Upper lobe of left lung (tissue), 6 donors: ENCODE measurements around the gene CLCN6. TPM values are rescaled to one million over a fixed set of nuclear protein-coding genes. Genes with fewer than 3 reads are reported as not detected.
"Not testable (repeated sequence)": the region's sequence is repeated elsewhere in the genome, so short reads cannot be mapped to it uniquely, and the experiment has no call there.

ENCODE experiments used
- ATAC-seq, 2 donors: fragments of 200-7000 bp; cut with Tn5 transposase; one replicate each; pipeline ENCODE4 v1.9.1; 2022; ENCODE audit warnings: mild to moderate bottlenecking in 2 of 2, moderate library complexity in 2 of 2; ENCODE audit not compliant: low FRiP score in 2 of 2
- DNase-seq, 2 donors: peaks; one replicate each; pipeline ENCODE4 v3.0.0-alpha.2; 2019 to 2020
- H3K27ac ChIP-seq, 4 donors: fragments of 200-600 bp; sonication (generic); one replicate each; pipeline ENCODE4 v1.5.1; 2016 to 2019
- H3K27me3 ChIP-seq, 4 donors: fragments of 200-600 bp; sonication (generic); one replicate each; pipeline ENCODE4 v1.5.1; 2017 to 2019
- H3K36me3 ChIP-seq, 4 donors: fragments of 200-600 bp; sonication (generic); one replicate each; pipeline ENCODE4 v1.5.1; 2016 to 2019
- H3K4me1 ChIP-seq, 4 donors: fragments of 200-600 bp; sonication (generic); one replicate each; pipeline ENCODE4 v1.5.1; 2018 to 2019
- H3K4me3 ChIP-seq, 4 donors: fragments of 200-600 bp; sonication (generic); one replicate each; pipeline ENCODE4 v1.5.1; 2017 to 2019; ENCODE audit warnings: mild to moderate bottlenecking in 2 of 4, moderate library complexity in 1 of 4
- H3K9me3 ChIP-seq, 4 donors: fragments of 200-600 bp; sonication (generic); one replicate each; pipeline ENCODE4 v1.5.1; 2018 to 2019
- EP300 ChIP-seq, 4 donors: sonication (generic); formaldehyde crosslinking; IDR thresholded peaks; one replicate each; pipeline ENCODE4 v1.5.1; 2017; ENCODE audit warnings: antibody characterized with exemption in 4 of 4, control low read depth in 2 of 4
- POLR2A ChIP-seq, 4 donors: fragments of 450-650 bp; IDR thresholded peaks; one replicate each; pipeline ENCODE4 v1.5.1; 2016 to 2017; ENCODE audit warnings: antibody characterized with exemption in 4 of 4, mild to moderate bottlenecking in 2 of 4
- POLR2AphosphoS5 ChIP-seq, 2 donors: sonication (generic); formaldehyde crosslinking; IDR thresholded peaks; one replicate each; pipeline ENCODE4 v1.5.1; 2017; ENCODE audit warnings: antibody characterized with exemption in 2 of 2
- WGBS, 2 donors: methylation state at CpG; one replicate each; pipeline ENCODE4 v1.1.5; 2017 to 2018; 5-methylcytosine and 5-hydroxymethylcytosine counted together
- total RNA-seq, 6 donors: library from RNA; depleted of rRNA in 4 of 6; stranded (reverse); fragments of >200 nt in 4 of 6; gene quantifications; one replicate each; pipeline versions ENCODE4 v1.1.0 to v1.2.1, GENCODE V29; 2016 to 2021
- TF ChIP-seq, protein P1 (sequence below), 6 experiments: fragments of 450-650 bp in 4 of 6; fragments of 200-600 bp in 2 of 6; sonication (generic) in 2 of 6; IDR thresholded peaks; one replicate each; pipeline ENCODE4 v1.5.1; 2016 to 2019; ENCODE audit warnings: antibody characterized with exemption in 6 of 6
- donor health status: DM: no; HTN: no; CAD: no; lungs with moderate emphysema.
- donor health status: DM: no; HTN: yes; CAD: no; lungs with severe emphysema.

The CLCN6 gene
- total RNA-seq, 6 donors from 2014 or later = 21.6 to 96.4 (median 33.0) TPM

DNA sequence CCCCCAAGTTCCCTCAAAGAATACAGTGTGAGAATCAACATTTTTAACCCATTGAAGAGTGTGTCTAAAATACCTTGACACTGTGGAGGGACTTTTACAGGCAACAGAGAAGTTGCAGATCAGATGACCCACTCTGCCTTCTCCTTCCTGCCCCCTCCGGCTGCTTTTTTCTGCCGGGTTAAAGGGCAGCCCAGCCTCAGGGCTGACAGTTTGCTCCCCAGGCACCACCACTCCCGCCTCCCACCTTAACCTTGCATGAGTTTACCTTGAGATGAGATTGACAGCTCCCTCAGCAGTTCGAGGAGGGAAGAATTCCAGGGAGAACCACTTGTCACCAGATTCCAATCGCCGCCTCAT, 3.4 kb upstream of the CLCN6 start:
- no peaks in the 10 kb centered on the region for H3K27me3 ChIP-seq
- no peaks in the 10 kb centered on the region for H3K9me3 ChIP-seq
- peak overlapping the region; percentile 45 to 72 (median 70) for H3K4me3 ChIP-seq
- H3K36me3 ChIP-seq = peaks cover 11 to 43% (median 26%) of the 10 kb centered on the region in 4 donors
- WGBS, 2 donors = 6 to 16% methylated on average over 3 to 6 of the region's 6 CpGs
- ATAC-seq = no peak
- H3K27ac ChIP-seq = peak overlapping the region; percentile 91 to 99 (median 97)
- no peak for TF ChIP-seq EP300 (IDR thresholded peaks at IDR 0.05)
- TF ChIP-seq POLR2A (IDR thresholded peaks at IDR 0.05) = no peak
- peak in 1 of 2 donors; percentile 28 for TF ChIP-seq POLR2AphosphoS5 (IDR thresholded peaks at IDR 0.05)
- H3K4me1 ChIP-seq = peaks cover 54 to 64% (median 58%) of the 10 kb centered on the region in 4 donors
- DNase-seq = no peak

DNA sequence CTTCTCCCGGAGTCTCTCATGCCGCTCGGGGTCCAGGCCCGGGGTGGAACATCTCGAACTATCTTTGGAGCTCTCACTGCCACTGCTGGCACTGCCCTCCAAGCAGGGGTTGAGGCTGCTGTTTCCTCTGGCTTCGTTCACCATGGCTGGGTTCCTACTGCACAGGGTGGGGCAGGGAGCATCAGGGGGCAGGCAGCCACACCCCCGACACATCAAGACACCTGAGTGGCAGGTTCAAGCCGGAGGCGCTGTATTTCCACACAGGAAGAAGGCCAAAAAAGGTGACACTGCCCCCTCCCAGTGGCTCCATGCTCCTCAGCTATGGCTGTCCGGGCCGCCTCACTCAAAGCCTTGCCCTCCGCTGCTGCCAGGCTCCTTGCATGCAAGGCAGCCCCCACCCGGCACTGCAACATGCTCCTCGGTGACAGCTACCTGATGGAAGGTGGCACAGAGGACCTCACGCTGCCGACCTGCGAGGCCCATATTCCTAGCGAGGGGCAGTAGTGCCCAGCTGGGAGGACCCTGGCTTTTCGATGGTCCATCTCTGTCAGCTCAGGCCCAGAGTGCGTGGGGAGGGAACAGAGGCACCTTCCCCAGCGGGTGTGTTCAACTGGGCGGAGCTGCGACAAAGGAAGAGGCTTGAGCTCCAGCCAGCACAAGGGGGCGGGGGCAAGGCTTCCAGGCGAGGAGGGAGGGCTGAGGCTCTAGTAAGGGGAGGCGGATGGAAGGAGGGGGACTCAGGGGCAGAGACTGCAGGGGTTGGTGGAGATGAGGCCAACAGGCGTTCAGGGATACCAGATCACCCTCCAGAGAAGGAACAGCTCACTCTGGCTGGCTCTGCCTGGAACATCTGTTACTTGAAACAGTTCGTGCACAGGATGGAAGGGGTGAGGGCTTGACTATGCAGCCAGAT, 2.8 kb upstream of the CLCN6 start:
- Histone ChIP-seq H3K4me3 (peak overlapping the region; percentile 45 to 72 (median 70)), H3K27me3 (no peaks in the 10 kb centered on the region), H3K36me3 (peaks cover 11 to 42% (median 26%) of the 10 kb centered on the region in 4 donors), H3K27ac (peak overlapping the region; percentile 91 to 99 (median 97)), H3K4me1 (peaks cover 54 to 66% (median 60%) of the 10 kb centered on the region in 4 donors), H3K9me3 (no peaks in the 10 kb centered on the region)
- peak in 2 of 4 donors; percentile 40 to 66 for TF ChIP-seq POLR2A (IDR thresholded peaks at IDR 0.05)
- peak in 1 of 4 donors; percentile 19 for TF ChIP-seq EP300 (IDR thresholded peaks at IDR 0.05)
- peak; percentile 86 to 91 for TF ChIP-seq POLR2AphosphoS5 (IDR thresholded peaks at IDR 0.05)
- TF ChIP-seq, protein P1, sequence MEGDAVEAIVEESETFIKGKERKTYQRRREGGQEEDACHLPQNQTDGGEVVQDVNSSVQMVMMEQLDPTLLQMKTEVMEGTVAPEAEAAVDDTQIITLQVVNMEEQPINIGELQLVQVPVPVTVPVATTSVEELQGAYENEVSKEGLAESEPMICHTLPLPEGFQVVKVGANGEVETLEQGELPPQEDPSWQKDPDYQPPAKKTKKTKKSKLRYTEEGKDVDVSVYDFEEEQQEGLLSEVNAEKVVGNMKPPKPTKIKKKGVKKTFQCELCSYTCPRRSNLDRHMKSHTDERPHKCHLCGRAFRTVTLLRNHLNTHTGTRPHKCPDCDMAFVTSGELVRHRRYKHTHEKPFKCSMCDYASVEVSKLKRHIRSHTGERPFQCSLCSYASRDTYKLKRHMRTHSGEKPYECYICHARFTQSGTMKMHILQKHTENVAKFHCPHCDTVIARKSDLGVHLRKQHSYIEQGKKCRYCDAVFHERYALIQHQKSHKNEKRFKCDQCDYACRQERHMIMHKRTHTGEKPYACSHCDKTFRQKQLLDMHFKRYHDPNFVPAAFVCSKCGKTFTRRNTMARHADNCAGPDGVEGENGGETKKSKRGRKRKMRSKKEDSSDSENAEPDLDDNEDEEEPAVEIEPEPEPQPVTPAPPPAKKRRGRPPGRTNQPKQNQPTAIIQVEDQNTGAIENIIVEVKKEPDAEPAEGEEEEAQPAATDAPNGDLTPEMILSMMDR (IDR thresholded peaks at IDR 0.05) = no peak
- DNase-seq (peak; percentile 82 to 95), ATAC-seq (peak; percentile 69 to 82)
- WGBS, 2 donors = 0 to 7% methylated on average over 5 to 23 of the region's 28 CpGs

DNA sequence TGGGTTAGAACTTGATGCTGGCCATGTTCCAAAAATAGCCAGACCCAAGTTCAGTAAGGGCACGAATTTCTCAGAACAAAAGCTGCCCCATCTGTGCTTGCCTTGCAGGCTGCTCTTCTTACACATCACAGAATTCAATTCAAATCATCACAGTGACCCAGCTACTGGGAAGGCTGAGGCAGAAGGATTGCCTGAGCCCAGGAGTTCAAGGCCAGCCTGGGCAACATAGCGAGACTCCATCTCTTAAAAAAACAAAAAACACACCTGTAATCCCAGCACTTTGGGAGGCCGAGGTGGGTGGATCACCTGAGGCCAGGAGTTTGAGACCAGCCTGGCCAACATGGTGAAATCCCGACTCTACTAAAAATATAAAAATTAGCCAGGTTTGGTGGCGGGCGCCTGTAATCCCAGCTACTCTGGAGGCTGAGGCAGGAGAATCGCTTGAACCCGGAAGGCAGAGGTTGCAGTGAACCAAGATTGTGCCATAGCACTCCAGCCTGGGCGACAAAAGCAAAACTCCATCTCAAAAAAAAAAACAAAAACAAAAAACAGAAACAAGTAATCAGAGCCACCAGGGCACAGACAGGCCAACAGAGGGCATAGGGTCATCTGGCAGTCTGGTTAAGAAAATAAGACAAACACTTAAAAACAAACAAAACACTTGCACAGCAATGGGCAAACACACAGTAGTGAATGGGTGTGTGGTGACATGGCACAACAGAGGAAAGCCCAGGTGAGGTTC, 1.9 kb upstream of the CLCN6 start:
- H3K27me3 ChIP-seq, DNase-seq, H3K9me3 ChIP-seq, ATAC-seq: not testable (repeated sequence)
- peaks cover 11 to 40% (median 23%) of the 10 kb centered on the region in 4 donors for H3K36me3 ChIP-seq
- 60 to 61% methylated on average over 9 of the region's 9 CpGs for WGBS, 2 donors
- peaks cover 58 to 75% (median 67%) of the 10 kb centered on the region in 4 donors for H3K4me1 ChIP-seq
- H3K4me3 ChIP-seq = peak overlapping the region in 3 of 4 donors; percentile 69 to 86 (median 70)
- peak overlapping the region; percentile 91 to 99 (median 97) for H3K27ac ChIP-seq

DNA sequence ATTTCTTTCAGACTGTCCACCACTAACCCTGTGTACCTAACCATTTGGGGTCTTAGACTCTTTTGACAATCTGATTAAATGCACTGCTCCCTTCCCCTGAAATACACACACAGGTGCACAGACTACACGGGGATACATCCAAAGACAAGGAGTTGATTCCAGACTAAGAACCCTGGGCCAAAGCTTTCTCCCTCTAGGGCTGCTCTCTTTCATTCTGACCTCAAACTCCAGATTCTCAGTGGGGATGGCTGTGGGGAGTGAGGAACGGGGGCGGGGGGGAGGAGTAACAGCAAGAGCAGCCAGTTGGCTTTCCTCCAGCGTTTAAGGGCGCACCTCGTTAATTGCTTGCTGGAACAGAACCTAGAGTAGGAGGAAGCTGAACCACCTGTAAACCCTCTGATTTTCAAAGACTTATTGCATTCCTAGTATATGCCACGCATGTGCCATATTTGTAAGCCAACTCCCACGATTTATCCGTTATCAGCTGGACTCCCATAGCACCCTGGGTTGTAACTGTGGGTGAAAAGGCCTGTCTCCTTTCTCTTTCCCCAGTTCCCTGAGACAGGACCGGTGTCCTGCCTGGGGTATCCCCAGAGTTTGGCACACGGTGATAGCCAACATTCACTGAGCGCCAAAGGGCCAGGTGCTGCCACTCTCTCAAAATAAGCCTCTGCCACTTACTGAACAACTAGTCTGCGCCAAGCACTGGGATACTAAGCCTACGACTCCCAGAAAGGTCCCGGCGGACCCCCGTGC, 1.1 kb upstream of the CLCN6 start:
- peak overlapping the region; percentile 66 to 86 (median 70) for H3K4me3 ChIP-seq
- 2 to 6% methylated on average over 11 to 17 of the region's 17 CpGs for WGBS, 2 donors
- peaks cover 11 to 38% (median 18%) of the 10 kb centered on the region in 4 donors for H3K36me3 ChIP-seq
- H3K27ac ChIP-seq = peak overlapping the region; percentile 91 to 99 (median 97)
- no peaks in the 10 kb centered on the region for H3K9me3 ChIP-seq
- no peaks in the 10 kb centered on the region for H3K27me3 ChIP-seq
- peak in 1 of 4 donors; percentile 13 for TF ChIP-seq EP300 (IDR thresholded peaks at IDR 0.05)
- no peak for TF ChIP-seq POLR2A (IDR thresholded peaks at IDR 0.05)
- no peak for ATAC-seq
- DNase-seq = peak in 1 of 2 donors; percentile 81
- H3K4me1 ChIP-seq = peaks cover 65 to 82% (median 71%) of the 10 kb centered on the region in 4 donors

DNA sequence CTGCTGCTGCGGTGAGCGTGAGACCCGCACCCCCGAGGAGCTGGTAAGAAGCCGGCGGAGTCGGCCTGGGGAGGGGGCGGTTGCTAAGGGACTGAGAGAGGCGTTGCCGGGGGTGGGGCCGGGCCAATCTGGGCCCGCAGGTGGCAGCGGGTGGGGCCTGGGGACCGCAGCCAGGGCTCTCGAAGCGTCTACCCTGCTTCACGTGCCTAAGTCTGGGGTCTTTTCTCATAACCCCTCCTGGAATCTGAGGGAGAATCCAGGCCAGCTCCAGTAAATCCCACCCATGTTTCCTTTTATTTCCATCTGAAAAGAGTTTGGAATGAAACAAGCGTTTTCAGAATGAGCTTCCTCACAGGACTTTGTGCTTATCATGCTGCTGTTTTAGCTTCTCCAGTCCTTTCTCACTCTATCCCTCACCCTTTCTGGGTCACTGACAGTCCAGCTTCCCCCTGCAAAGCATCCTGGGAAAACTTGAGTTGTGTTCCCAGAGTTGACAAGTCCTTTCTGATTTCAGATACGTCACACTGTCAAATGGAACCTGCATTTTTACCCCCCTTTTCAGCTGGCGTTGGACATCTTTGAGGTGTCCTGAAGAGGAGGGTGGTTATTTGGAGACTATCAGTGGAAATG, 431 bp downstream of the CLCN6 start:
- Histone ChIP-seq H3K36me3 (peaks cover 0 to 38% (median 9%) of the 10 kb centered on the region in 4 donors), H3K27me3 (no peaks in the 10 kb centered on the region), H3K4me1 (peaks cover 62 to 75% (median 63%) of the 10 kb centered on the region in 4 donors), H3K4me3 (peak overlapping the region; percentile 69 to 86 (median 73)), H3K9me3 (no peaks in the 10 kb centered on the region), H3K27ac (peak overlapping the region; percentile 91 to 99 (median 97))
- TF ChIP-seq POLR2AphosphoS5 (IDR thresholded peaks at IDR 0.05) (no peak), EP300 (IDR thresholded peaks at IDR 0.05) (no peak), POLR2A (IDR thresholded peaks at IDR 0.05) (no peak)
- TF ChIP-seq, protein P1 (IDR thresholded peaks at IDR 0.05) = no peak
- DNase-seq = peak in 1 of 2 donors; percentile 87
- 0% methylated on average over 16 to 18 of the region's 20 CpGs for WGBS, 2 donors
- peak; percentile 53 to 74 for ATAC-seq
